OCI-LY1 (cell line): Measurements from ENCODE around the gene NIPSNAP2.

ENCODE experiments used
- EZH2 ChIP-seq: fragments of 200-600 bp; sonication (generic), shearing (Covaris generic); IDR thresholded peaks from 2 replicates; pipeline ENCODE4 v1.8.0; 2017; ENCODE audit warnings: borderline replicate concordance, mixed run types, mild to moderate bottlenecking, antibody characterized with exemption, low read length, moderate library complexity, mixed read lengths
- TF ChIP-seq, protein P1 (sequence below): fragments of 200-600 bp; sonication (generic), shearing (Covaris generic); IDR thresholded peaks from 2 replicates; pipeline ENCODE4 v1.5.1; 2017; ENCODE audit warnings: mild to moderate bottlenecking, antibody characterized with exemption, low read length, moderate library complexity, mixed read lengths

DNA sequence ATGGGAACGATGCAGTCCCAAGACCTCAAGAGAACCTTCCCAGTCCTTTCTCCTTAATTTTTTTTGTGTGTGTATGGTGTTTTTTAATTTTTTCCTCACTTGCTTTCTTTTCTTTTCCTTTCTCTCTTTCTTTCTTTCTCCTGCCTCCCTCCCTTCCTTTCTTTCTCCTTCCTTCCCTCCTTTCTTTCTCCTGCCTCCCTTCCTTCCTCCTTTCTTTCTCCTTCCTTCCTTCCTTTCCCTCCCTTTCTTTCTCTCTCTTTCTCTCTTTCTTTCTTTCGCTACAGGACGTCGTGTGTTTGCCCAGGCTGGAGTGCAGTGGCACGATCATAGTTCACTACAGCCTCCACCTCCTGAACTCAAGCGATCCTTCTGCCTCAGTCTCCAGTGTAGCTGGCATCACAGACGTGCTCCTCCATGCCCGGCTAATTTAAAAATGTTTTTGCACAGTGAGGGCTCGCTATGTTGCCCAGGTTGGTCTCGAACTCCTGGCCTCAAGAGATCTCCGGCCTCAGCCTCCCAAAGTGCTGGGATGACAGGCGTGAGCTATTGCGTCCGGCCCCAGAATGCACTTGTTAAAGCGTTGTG is 709 bp upstream of the NIPSNAP2 start:
- TF ChIP-seq, protein P1, sequence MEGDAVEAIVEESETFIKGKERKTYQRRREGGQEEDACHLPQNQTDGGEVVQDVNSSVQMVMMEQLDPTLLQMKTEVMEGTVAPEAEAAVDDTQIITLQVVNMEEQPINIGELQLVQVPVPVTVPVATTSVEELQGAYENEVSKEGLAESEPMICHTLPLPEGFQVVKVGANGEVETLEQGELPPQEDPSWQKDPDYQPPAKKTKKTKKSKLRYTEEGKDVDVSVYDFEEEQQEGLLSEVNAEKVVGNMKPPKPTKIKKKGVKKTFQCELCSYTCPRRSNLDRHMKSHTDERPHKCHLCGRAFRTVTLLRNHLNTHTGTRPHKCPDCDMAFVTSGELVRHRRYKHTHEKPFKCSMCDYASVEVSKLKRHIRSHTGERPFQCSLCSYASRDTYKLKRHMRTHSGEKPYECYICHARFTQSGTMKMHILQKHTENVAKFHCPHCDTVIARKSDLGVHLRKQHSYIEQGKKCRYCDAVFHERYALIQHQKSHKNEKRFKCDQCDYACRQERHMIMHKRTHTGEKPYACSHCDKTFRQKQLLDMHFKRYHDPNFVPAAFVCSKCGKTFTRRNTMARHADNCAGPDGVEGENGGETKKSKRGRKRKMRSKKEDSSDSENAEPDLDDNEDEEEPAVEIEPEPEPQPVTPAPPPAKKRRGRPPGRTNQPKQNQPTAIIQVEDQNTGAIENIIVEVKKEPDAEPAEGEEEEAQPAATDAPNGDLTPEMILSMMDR, result no peak
- TF ChIP-seq EZH2, result no peak
